ENCODE results near the gene KRTAP5-7.

DNA sequence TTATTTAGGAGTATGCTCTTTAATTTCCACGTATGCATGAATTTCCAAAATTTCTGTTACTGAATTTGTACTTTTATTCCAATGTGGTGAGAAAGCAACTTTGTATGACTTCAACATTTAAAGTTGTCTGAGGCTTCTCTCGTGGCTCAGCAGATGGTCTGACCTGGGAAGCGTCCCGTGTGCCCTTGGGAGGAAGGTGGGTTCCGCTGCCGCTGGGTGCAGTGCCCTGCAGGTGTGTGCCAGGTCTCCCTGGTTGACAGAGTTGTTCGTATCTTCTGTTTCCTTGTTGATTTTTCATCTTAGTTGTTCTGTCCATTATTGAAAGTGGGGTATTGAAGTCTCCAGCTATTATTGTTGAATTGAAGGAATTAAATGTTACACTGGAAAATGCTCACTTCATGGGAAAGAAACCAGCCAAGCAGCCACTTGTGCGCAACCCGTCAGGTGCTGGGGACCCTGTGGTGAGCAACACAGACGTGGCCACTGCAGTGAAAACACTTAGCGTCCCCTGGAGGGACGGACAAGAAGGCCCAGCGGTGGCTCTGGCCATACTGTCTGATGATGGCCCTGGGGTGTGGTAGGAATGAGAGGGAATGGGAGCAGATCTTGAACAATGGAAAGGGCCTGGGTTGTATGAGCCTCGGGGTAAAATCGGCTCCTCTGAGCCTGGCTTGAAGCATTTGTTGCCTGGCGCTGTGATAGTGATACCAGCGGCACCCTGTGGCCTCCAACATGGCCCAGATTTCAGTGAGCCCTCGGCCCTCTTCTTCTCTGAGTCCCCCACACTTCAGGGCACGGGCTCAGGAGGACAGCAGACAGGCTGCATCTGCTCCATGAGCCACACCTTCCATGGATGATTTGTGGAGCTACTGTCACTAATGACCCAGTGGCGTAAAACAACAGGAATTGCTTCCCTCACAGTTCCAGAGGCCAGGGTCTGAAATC is 31.5 kb upstream of the KRTAP5-7 start:
- no peak for TF ChIP-seq EZH2 (IDR thresholded peaks at IDR 0.05; ENCODE audit: low read length, unreplicated experiment)
- TF ChIP-seq, protein P1, sequence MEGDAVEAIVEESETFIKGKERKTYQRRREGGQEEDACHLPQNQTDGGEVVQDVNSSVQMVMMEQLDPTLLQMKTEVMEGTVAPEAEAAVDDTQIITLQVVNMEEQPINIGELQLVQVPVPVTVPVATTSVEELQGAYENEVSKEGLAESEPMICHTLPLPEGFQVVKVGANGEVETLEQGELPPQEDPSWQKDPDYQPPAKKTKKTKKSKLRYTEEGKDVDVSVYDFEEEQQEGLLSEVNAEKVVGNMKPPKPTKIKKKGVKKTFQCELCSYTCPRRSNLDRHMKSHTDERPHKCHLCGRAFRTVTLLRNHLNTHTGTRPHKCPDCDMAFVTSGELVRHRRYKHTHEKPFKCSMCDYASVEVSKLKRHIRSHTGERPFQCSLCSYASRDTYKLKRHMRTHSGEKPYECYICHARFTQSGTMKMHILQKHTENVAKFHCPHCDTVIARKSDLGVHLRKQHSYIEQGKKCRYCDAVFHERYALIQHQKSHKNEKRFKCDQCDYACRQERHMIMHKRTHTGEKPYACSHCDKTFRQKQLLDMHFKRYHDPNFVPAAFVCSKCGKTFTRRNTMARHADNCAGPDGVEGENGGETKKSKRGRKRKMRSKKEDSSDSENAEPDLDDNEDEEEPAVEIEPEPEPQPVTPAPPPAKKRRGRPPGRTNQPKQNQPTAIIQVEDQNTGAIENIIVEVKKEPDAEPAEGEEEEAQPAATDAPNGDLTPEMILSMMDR (conservative IDR thresholded peaks at IDR 0.05; ENCODE audit: low read depth, low read length): no peak
- TF ChIP-seq EZH2phosphoT487 (IDR thresholded peaks at IDR 0.05; ENCODE audit: borderline replicate concordance, low read length): no peak
